Osteocyte (in vitro differentiated cells): ENCODE data around the gene BDNF. TPM values are rescaled to one million over a fixed set of nuclear protein-coding genes. Genes with fewer than 3 reads are reported as not detected.
"Not testable (repeated sequence)": the region's sequence is repeated elsewhere in the genome, so short reads cannot be mapped to it uniquely, and the experiment has no call there.

Source experiments
- DNase-seq: peaks from one replicate; pipeline ENCODE4 v3.0.0; 2021; ENCODE audit warnings: mixed read lengths; ENCODE audit not compliant: unreplicated experiment; ENCODE audit errors: extremely low spot score
- H3K27ac Mint-ChIP-seq: one replicate; pipeline ENCODE4 v1.8.0; 2021; ENCODE audit warnings: mild to moderate bottlenecking, mixed read lengths; ENCODE audit not compliant: unreplicated experiment
- H3K27me3 Mint-ChIP-seq: one replicate; pipeline ENCODE4 v1.8.0; 2021; ENCODE audit warnings: mixed read lengths; ENCODE audit not compliant: unreplicated experiment
- H3K36me3 Mint-ChIP-seq: one replicate; pipeline ENCODE4 v1.8.0; 2021; ENCODE audit warnings: mixed read lengths; ENCODE audit not compliant: unreplicated experiment
- H3K4me1 Mint-ChIP-seq: one replicate; pipeline ENCODE4 v1.8.0; 2021; ENCODE audit warnings: mixed read lengths; ENCODE audit not compliant: unreplicated experiment
- H3K4me3 Mint-ChIP-seq: one replicate; pipeline ENCODE4 v1.8.0; 2021; ENCODE audit warnings: mild to moderate bottlenecking, moderate library complexity, mixed read lengths; ENCODE audit not compliant: unreplicated experiment
- H3K9me3 Mint-ChIP-seq: one replicate; pipeline ENCODE4 v1.8.0; 2021; ENCODE audit warnings: mixed read lengths; ENCODE audit not compliant: unreplicated experiment
- CTCF ChIP-seq: fragments of 200-600 bp; sonication (generic); IDR thresholded peaks from 2 replicates; pipeline ENCODE4 v1.5.0; 2021; ENCODE audit warnings: antibody characterized with exemption, mild to moderate bottlenecking, moderate library complexity
- total RNA-seq: library from RNA; stranded (reverse); gene quantifications from 2 replicates; pipeline ENCODE4 v1.2.1, GENCODE V29; 2021

Gene BDNF
- total RNA-seq, 1 donor from 2014 or later = 4.9 TPM

- TF ChIP-seq CTCF = no peak
- H3K4me3 Mint-ChIP-seq = no peak overlapping the region
- H3K27me3 Mint-ChIP-seq = no peaks in the 10 kb centered on the region
- H3K4me1 Mint-ChIP-seq = peaks cover 5% of the 10 kb centered on the region
- DNase-seq = no peak
- H3K36me3 Mint-ChIP-seq = peaks cover 5% of the 10 kb centered on the region
- H3K9me3 Mint-ChIP-seq = peaks cover 2% of the 10 kb centered on the region
- no peak overlapping the region for H3K27ac Mint-ChIP-seq
These were observed 26.1 kb downstream of the BDNF start for GRCh38 chr11:27673979-27674663.

GRCh38 chr11:27672836-27673464 is 27.3 kb downstream of the BDNF start:
- no peak overlapping the region for H3K27ac Mint-ChIP-seq
- no peak for DNase-seq
- H3K36me3 Mint-ChIP-seq = peaks cover 2% of the 10 kb centered on the region
- peaks cover 4% of the 10 kb centered on the region for H3K9me3 Mint-ChIP-seq
- H3K4me3 Mint-ChIP-seq = no peak overlapping the region
- no peak for TF ChIP-seq CTCF
- no peaks in the 10 kb centered on the region for H3K27me3 Mint-ChIP-seq
- no peaks in the 10 kb centered on the region for H3K4me1 Mint-ChIP-seq

GRCh38 chr11:27665508-27666101 is 34.6 kb downstream of the BDNF start:
- H3K4me3 Mint-ChIP-seq, H3K9me3 Mint-ChIP-seq, DNase-seq, H3K4me1 Mint-ChIP-seq, H3K27ac Mint-ChIP-seq, H3K27me3 Mint-ChIP-seq, H3K36me3 Mint-ChIP-seq: not testable (repeated sequence)

GRCh38 chr11:27663326-27663725 is 36.9 kb downstream of the BDNF start:
- DNase-seq = no peak
- Mint-ChIP-seq H3K27me3 (no peaks in the 10 kb centered on the region), H3K27ac (no peak overlapping the region), H3K4me3 (no peak overlapping the region), H3K9me3 (no peaks in the 10 kb centered on the region), H3K36me3 (peaks cover 4% of the 10 kb centered on the region), H3K4me1 (peaks cover 12% of the 10 kb centered on the region)
- no peak for TF ChIP-seq CTCF

- Mint-ChIP-seq H3K4me1 (peaks cover 12% of the 10 kb centered on the region), H3K9me3 (no peaks in the 10 kb centered on the region), H3K36me3 (peaks cover 19% of the 10 kb centered on the region), H3K27ac (no peak overlapping the region), H3K4me3 (no peak overlapping the region), H3K27me3 (no peaks in the 10 kb centered on the region)
- TF ChIP-seq CTCF = no peak
- no peak for DNase-seq
These were observed 40.1 kb downstream of the BDNF start for GRCh38 chr11:27660171-27660570.
